Measurements from ENCODE around the gene ZNF672. TPM values are rescaled to one million over a fixed set of nuclear protein-coding genes. Genes with fewer than 3 reads are reported as not detected.
A peak's percentile ranks its signal among the peaks of the same experiment; 100 is the strongest.

Gene ZNF672
- total and polyA plus RNA-seq, 2 of the 13 experiments (the other 11 are each of a cell fraction or from before 2014, with no cell fraction given), result 17.2 to 22.9 TPM

- TF ChIP-seq ZNF362 (CRISPR knock-in tag; IDR thresholded peaks at IDR 0.05; ENCODE audit: borderline replicate concordance), result no peak
- TF ChIP-seq FOSL2 (CRISPR knock-in tag; IDR thresholded peaks at IDR 0.05), result peak; percentile 75
- peak; percentile 66 for TF ChIP-seq TEAD3 (CRISPR knock-in tag; optimal IDR thresholded peaks at IDR 0.05; ENCODE audit: borderline replicate concordance)
- TF ChIP-seq GMEB1 (CRISPR knock-in tag; IDR thresholded peaks at IDR 0.05; ENCODE audit: borderline replicate concordance), result no peak
- no peak for TF ChIP-seq BRCA1 (CRISPR knock-in tag; IDR thresholded peaks at IDR 0.05)
Measured at GRCh38 chr1:248821101-248821500, 16.9 kb upstream of the ZNF672 start (continued).

GRCh38 chr1:248821641-248822040, 16.4 kb upstream of the ZNF672 start:
- ATAC-seq (no peak), DNase-seq (ENCODE audit: low spot score) (no peak), FAIRE-seq (no peak)
- in situ Hi-C loops (cut with HindIII; ENCODE audit: extremely low pct_ligation_motif_present, low pct_unique_long_range_greater_than_20kb), result no loop called here
- Histone ChIP-seq H3K36me3 (replicated peaks in 1 of 2; ENCODE audit: control insufficient read depth in 1 of 2, insufficient read depth in 2 of 2, low read length in 2 of 2) (peaks cover 6 to 46% of the 10 kb centered on the region in 2 experiments), H4K20me1 (ENCODE audit: insufficient read depth, low read length) (no peaks in the 10 kb centered on the region), H3K4me1 (ENCODE audit: insufficient read depth, low read length) (peaks cover 51% of the 10 kb centered on the region), H2AFZ (ENCODE audit: low read length) (no peak overlapping the region), H3K4me2 (ENCODE audit: low read depth, low read length) (no peak overlapping the region; the same call in 1 of the 2 replicates), H3K79me2 (ENCODE audit: insufficient read depth, low read length) (peaks cover 43% of the 10 kb centered on the region), H3K4me3 (replicated peaks in 1 of 3; ENCODE audit: insufficient read depth in 1 of 3, low read depth in 2 of 3, low read length in 3 of 3) (no peak overlapping the region), H3K9ac (ENCODE audit: insufficient read depth, low read depth, low read length) (no peak overlapping the region; the same call in 1 of the 2 replicates), H3K9me3 (ENCODE audit: low read length) (no peaks in the 10 kb centered on the region), H3K27ac (ENCODE audit: extremely low read length, insufficient read depth, low read length) (no peak overlapping the region), H3K27me3 (ENCODE audit: control insufficient read depth in 1 of 2, insufficient read depth in 2 of 2, low read length in 2 of 2) (no peaks in the 10 kb centered on the region; a peak in 1 of 5 replicates)
- ChIA-PET CTCF (ENCODE audit: low intra/inter-chr PET ratio, low total read pairs) (no interaction called here), POLR2A (interaction anchor here (0.8 to 1.4 kb wide), 2 partner anchors 16 kb away, joined by 3 to 4 read pairs; partner anchors contain the start of gene ZNF672)
- intact Hi-C loops (cut with micrococcal nuclease; ENCODE audit: unreplicated experiment), result no loop called here
- WGBS (ENCODE audit: low lambda C conversion rate), result 100% methylated on average over 6 of the region's 7 CpGs
- BruUV-seq (replicated peaks), result no TSS peak
- no peak for TF ChIP-seq ZNF891 (CRISPR knock-in tag; IDR thresholded peaks at IDR 0.05)
- TF ChIP-seq PTBP1 (IDR thresholded peaks at IDR 0.05; ENCODE audit: low read depth, low read length, poor library complexity, severe bottlenecking), result no peak
- no peak for TF ChIP-seq SMC3 (IDR thresholded peaks at IDR 0.05; ENCODE audit: low read length)
- no peak for TF ChIP-seq ZNF629 (CRISPR knock-in tag; conservative IDR thresholded peaks at IDR 0.05)
- TF ChIP-seq ZNF260 (CRISPR knock-in tag; IDR thresholded peaks at IDR 0.05; ENCODE audit: borderline replicate concordance, low read depth), result no peak
- no peak for TF ChIP-seq TFE3 (CRISPR knock-in tag; IDR thresholded peaks at IDR 0.05)
- no peak for TF ChIP-seq ZFP82 (CRISPR knock-in tag; IDR thresholded peaks at IDR 0.05; ENCODE audit: borderline replicate concordance)
- TF ChIP-seq ZNF543 (CRISPR knock-in tag; IDR thresholded peaks at IDR 0.05), result no peak
- TF ChIP-seq DBP (CRISPR knock-in tag; IDR thresholded peaks at IDR 0.05; ENCODE audit: not compliant biosample characterization), result no peak
- TF ChIP-seq ZNF605 (CRISPR knock-in tag; IDR thresholded peaks at IDR 0.05), result no peak
- TF ChIP-seq BORCS8-MEF2B (CRISPR knock-in tag; IDR thresholded peaks at IDR 0.05), result no peak

All from HepG2 (cell line).